Measurements from ENCODE around the gene HLA-G.

DNA sequence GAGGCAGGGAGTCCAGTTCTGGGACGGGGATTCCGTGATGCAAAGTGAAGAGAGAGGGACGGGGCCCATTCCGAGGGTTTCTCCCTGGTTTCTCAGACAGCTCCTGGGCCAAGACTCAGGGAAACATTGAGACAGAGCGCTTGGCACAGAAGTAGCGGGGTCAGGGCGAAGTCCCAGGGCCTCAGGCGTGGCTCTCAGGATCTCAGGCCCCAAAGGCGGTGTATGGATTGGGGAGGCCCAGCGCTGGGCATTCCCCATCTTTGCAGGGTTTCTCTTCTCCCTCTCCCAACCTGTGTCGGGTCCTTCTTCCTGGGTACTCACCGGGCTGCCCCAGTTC is 35.9 kb upstream of the HLA-G start:
- no peak for TF ChIP-seq CTCF (IDR thresholded peaks at IDR 0.05)
- TF ChIP-seq POLR2A (IDR thresholded peaks at IDR 0.05), result no peak

Measured in heart left ventricle (tissue), 13 donors.